ENCODE measurements around the gene IL26. TPM values are rescaled to one million over a fixed set of nuclear protein-coding genes. Genes with fewer than 3 reads are reported as not detected.
"Not testable (repeated sequence)": the region's sequence is repeated elsewhere in the genome, so short reads cannot be mapped to it uniquely, and the experiment has no call there.

The IL26 gene
- total RNA-seq, 1 donor from 2014 or later: not detected

GRCh38 chr12:68222326-68222725 is 3.3 kb downstream of the IL26 start:
- no peaks in the 10 kb centered on the region for H3K36me3 ChIP-seq
- no peak for DNase-seq (ENCODE audit: extremely low spot score in 2 of 2)
- H3K4me3 ChIP-seq: no peak overlapping the region
- H3K27ac ChIP-seq: no peak overlapping the region
- no peaks in the 10 kb centered on the region for H3K4me1 ChIP-seq
- no peaks in the 10 kb centered on the region for H3K27me3 ChIP-seq
- no peak for TF ChIP-seq POLR2AphosphoS5 (IDR thresholded peaks at IDR 0.05; ENCODE audit: insufficient read depth in 1 of 2, low read depth in 1 of 2)
- H3K9me3 ChIP-seq: no peaks in the 10 kb centered on the region
- intact Hi-C loops (cut with DNase I): loop anchor here (10.0 kb wide), 1 partner anchor 92 kb away; no protein-coding TSS in a partner anchor

DNA sequence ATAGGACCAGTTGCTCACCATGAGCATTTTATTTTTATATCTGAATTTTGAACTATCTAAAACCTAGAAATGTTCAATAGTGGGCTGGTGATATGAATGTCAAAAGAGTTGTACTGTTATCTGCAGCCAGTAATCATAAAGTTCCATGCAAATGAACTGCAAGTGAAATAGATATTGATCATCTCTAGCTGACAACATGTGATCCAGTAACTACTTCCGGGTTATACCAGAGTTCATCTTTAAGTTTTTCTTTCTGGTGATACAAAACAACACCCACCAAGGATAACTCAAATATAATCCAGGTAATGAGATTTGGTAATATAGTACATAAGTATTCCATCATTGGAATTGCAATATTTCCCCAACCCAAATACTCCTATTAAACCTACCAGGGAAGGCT is 4.1 kb downstream of the IL26 start:
- H3K36me3 ChIP-seq: no peaks in the 10 kb centered on the region
- no peaks in the 10 kb centered on the region for H3K27me3 ChIP-seq
- intact Hi-C loops (cut with DNase I): loop anchor here (10.0 kb wide), 1 partner anchor 93 kb away; no protein-coding TSS in a partner anchor
- no peaks in the 10 kb centered on the region for H3K4me1 ChIP-seq
- H3K9me3 ChIP-seq: no peaks in the 10 kb centered on the region
- TF ChIP-seq CTCF (IDR thresholded peaks at IDR 0.05) (no peak), POLR2AphosphoS5 (IDR thresholded peaks at IDR 0.05; ENCODE audit: insufficient read depth in 1 of 2, low read depth in 1 of 2) (no peak), POLR2A (IDR thresholded peaks at IDR 0.05) (no peak)
- no peak overlapping the region for H3K27ac ChIP-seq
- no peak overlapping the region for H3K4me3 ChIP-seq
- no peak for DNase-seq (ENCODE audit: extremely low spot score in 2 of 2)

GRCh38 chr12:68210875-68211274 is 14.7 kb downstream of the IL26 start:
- intact Hi-C loops (cut with DNase I): no loop called here
- no peaks in the 10 kb centered on the region for H3K36me3 ChIP-seq
- TF ChIP-seq POLR2AphosphoS5 (IDR thresholded peaks at IDR 0.05; ENCODE audit: insufficient read depth in 1 of 2, low read depth in 1 of 2) (no peak), POLR2A (IDR thresholded peaks at IDR 0.05) (no peak), CTCF (IDR thresholded peaks at IDR 0.05) (no peak)
- DNase-seq (ENCODE audit: extremely low spot score in 2 of 2): no peak
- no peak overlapping the region for H3K4me3 ChIP-seq
- H3K27ac ChIP-seq: no peak overlapping the region
- no peaks in the 10 kb centered on the region for H3K4me1 ChIP-seq
- no peaks in the 10 kb centered on the region for H3K9me3 ChIP-seq
- no peaks in the 10 kb centered on the region for H3K27me3 ChIP-seq

DNA sequence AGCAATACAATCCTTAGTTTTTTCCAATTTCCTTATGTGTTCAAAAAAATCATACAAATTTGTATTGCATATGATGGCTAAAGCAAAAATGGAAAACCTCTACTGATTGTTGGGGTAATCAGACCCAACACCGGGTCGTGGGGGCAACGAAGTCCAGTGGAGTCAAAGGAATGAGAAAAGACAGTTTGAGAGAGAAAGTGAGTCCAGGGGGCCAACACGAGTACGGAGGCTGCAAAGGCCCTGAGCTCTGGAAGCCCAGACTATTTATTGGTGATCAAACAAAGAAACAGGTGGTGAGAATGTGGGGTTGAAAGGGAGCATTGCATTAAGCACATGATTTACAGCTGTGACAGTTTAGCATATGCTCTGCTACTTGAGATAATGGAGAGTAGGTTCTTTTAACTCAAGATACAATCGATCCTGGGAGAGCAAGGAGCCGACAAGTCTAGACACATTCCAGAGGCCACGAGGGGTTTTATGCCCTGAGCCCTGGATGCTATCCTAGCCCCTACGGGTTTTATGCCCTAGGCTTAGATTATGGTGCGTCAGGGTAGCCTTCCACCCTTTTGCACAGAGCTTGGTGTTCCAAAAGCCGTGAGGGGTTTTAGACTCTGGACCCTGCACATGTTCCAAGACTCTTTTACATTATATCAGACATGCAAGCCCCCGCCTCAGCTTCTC is 16.4 kb downstream of the IL26 start:
- H3K36me3 ChIP-seq; DNase-seq (ENCODE audit: extremely low spot score in 2 of 2); intact Hi-C loops (cut with DNase I); H3K4me3 ChIP-seq; H3K27me3 ChIP-seq; H3K9me3 ChIP-seq; H3K27ac ChIP-seq; H3K4me1 ChIP-seq: not testable (repeated sequence)

DNA sequence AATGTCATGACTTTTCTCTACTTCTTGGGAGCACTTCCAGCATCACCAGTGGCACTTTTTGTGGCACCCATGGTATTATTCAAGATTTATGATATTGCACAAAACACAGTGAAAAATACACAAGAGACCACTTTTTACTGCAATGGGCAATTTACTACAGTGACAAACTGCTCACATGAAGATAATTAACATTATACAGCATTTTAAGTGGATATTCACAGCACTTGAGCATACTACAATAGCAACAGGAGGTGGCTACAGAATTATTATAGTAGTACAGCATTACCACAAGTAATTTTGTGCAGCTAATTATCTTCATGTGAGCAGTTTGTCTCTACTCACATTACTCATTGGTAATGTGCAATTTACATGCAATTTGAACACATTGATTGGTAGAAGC is 18.3 kb downstream of the IL26 start:
- Histone ChIP-seq H3K4me3 (no peak overlapping the region), H3K9me3 (no peaks in the 10 kb centered on the region), H3K27ac (no peak overlapping the region), H3K27me3 (no peaks in the 10 kb centered on the region), H3K36me3 (no peaks in the 10 kb centered on the region), H3K4me1 (no peaks in the 10 kb centered on the region)
- no peak for DNase-seq (ENCODE audit: extremely low spot score in 2 of 2)
- intact Hi-C loops (cut with DNase I): no loop called here
- TF ChIP-seq CTCF (IDR thresholded peaks at IDR 0.05): no peak

DNA sequence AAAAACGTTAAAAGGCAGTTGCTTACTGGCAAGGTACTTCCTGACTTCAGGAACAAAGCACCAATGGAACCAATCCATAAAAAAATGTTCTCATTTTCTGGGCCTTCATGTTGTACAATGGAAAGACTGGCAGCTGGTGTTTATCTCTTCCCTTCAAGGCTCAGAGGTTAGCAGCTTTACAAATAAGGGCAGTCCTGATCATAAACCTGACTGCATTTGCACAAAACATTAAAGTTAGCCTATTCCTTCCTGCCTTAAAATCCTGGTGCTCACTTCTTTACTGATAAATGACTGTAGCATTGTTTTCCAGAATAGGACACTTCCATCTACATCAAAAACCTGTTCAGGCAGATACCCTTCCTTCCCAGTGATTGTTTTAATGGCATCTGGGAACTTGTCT is 19.2 kb downstream of the IL26 start:
- no peaks in the 10 kb centered on the region for H3K4me1 ChIP-seq
- intact Hi-C loops (cut with DNase I): no loop called here
- no peak overlapping the region for H3K4me3 ChIP-seq
- H3K9me3 ChIP-seq: no peaks in the 10 kb centered on the region
- TF ChIP-seq POLR2AphosphoS5 (IDR thresholded peaks at IDR 0.05; ENCODE audit: insufficient read depth in 1 of 2, low read depth in 1 of 2) (no peak), CTCF (IDR thresholded peaks at IDR 0.05) (no peak), POLR2A (IDR thresholded peaks at IDR 0.05) (no peak)
- no peaks in the 10 kb centered on the region for H3K36me3 ChIP-seq
- no peak for DNase-seq (ENCODE audit: extremely low spot score in 2 of 2)
- no peaks in the 10 kb centered on the region for H3K27me3 ChIP-seq
- no peak overlapping the region for H3K27ac ChIP-seq

All from vagina (tissue), 2 donors.